HL-60 (cell line): ENCODE measurements around the gene RAB1B.

Source experiments
- DNase-seq, 2 experiments: peaks; one replicate each; pipeline ENCODE4 v3.0.0-alpha.2; 2010 to 2020; ENCODE audit warnings: low read depth in 1 of 2, low spot score in 1 of 2
- H3K27ac ChIP-seq: fragments of 250-450 bp; sonication (Bioruptor Pico); replicated peaks from 2 replicates; pipeline ENCODE4 v1.5.1; 2020; ENCODE audit warnings: mild to moderate bottlenecking, moderate library complexity
- H3K27me3 ChIP-seq: fragments of 250-450 bp; sonication (Bioruptor Pico); 2 replicates; pipeline ENCODE4 v1.5.1; 2021; ENCODE audit warnings: mild to moderate bottlenecking, moderate library complexity; ENCODE audit not compliant: insufficient read depth, poor library complexity, severe bottlenecking
- H3K4me3 ChIP-seq: replicated peaks from 2 replicates; pipeline ENCODE4 v1.5.1; 2011; ENCODE audit warnings: mild to moderate bottlenecking, control low read depth, low read length; ENCODE audit not compliant: insufficient read depth
- CTCF ChIP-seq: IDR thresholded peaks from one replicate; pipeline ENCODE4 v1.5.1; 2011; ENCODE audit warnings: low read length, control low read depth, inconsistent platforms; ENCODE audit not compliant: insufficient read depth
- GABPA ChIP-seq: IDR thresholded peaks from 2 replicates; pipeline ENCODE4 v1.6.1; 2012; ENCODE audit warnings: low read depth
- POLR2AphosphoS5 ChIP-seq: IDR thresholded peaks from 2 replicates; pipeline ENCODE4 v1.6.1; 2012; ENCODE audit warnings: low read depth
- REST ChIP-seq: IDR thresholded peaks from 2 replicates; pipeline ENCODE4 v1.6.1; 2012; ENCODE audit warnings: low read depth; ENCODE audit not compliant: insufficient replicate concordance
- SPI1 ChIP-seq: IDR thresholded peaks from 2 replicates; pipeline ENCODE4 v1.6.1; 2012; ENCODE audit warnings: low read depth, mild to moderate bottlenecking, borderline replicate concordance

RAB1B gene

GRCh38 chr11:66299186-66299585 is 30.7 kb downstream of the RAB1B start:
- no peak for DNase-seq
- Histone ChIP-seq H3K27me3 (no peaks in the 10 kb centered on the region), H3K4me3 (no peak overlapping the region), H3K27ac (no peak overlapping the region)
- TF ChIP-seq CTCF = no peak
- TF ChIP-seq SPI1 = no peak
- TF ChIP-seq GABPA = no peak
- TF ChIP-seq REST = no peak
- no peak for TF ChIP-seq POLR2AphosphoS5

- Histone ChIP-seq H3K27ac (no peak overlapping the region), H3K4me3 (no peak overlapping the region), H3K27me3 (no peaks in the 10 kb centered on the region)
- TF ChIP-seq POLR2AphosphoS5 (no peak), GABPA (no peak), SPI1 (no peak), REST (no peak), CTCF (no peak)
- no peak for DNase-seq
Measured at GRCh38 chr11:66302656-66303055, 34.2 kb downstream of the RAB1B start.

- Histone ChIP-seq H3K4me3 (no peak overlapping the region), H3K27ac (no peak overlapping the region), H3K27me3 (no peaks in the 10 kb centered on the region)
- no peak for DNase-seq
- TF ChIP-seq CTCF = no peak
- no peak for TF ChIP-seq GABPA
- TF ChIP-seq REST = no peak
- TF ChIP-seq POLR2AphosphoS5 = no peak
- TF ChIP-seq SPI1 = no peak
Measured at GRCh38 chr11:66309475-66309874, 41.0 kb downstream of the RAB1B start.
